GM12874 (cell line): ENCODE results near the gene GAREM1.

Experiments
- CTCF ChIP-seq: IDR thresholded peaks from 2 replicates; pipeline ENCODE4 v1.5.1; 2011; ENCODE audit warnings: low read depth, mild to moderate bottlenecking, control low read depth, low read length, moderate library complexity; ENCODE audit not compliant: insufficient read depth

Gene GAREM1

GRCh38 chr18:32337821-32338220 lies 132.9 kb downstream of the GAREM1 start:
- no peak for TF ChIP-seq CTCF

- TF ChIP-seq CTCF, result no peak
These were observed 133.3 kb downstream of the GAREM1 start for GRCh38 chr18:32337347-32337746.

- TF ChIP-seq CTCF, result no peak
These were observed 135.5 kb downstream of the GAREM1 start for GRCh38 chr18:32335228-32335627.

- TF ChIP-seq CTCF, result no peak
These were observed 136.9 kb downstream of the GAREM1 start for GRCh38 chr18:32333781-32334180.

- TF ChIP-seq CTCF, result no peak
These were observed 138.0 kb downstream of the GAREM1 start for GRCh38 chr18:32332708-32333107.

GRCh38 chr18:32328974-32329373 lies 141.7 kb downstream of the GAREM1 start:
- TF ChIP-seq CTCF, result no peak

GRCh38 chr18:32328379-32328778 lies 142.3 kb downstream of the GAREM1 start:
- TF ChIP-seq CTCF, result no peak
